Prostate gland (tissue), 2 donors: Measurements from ENCODE around the gene FBXO48. TPM values are rescaled to one million over a fixed set of nuclear protein-coding genes. Genes with fewer than 3 reads are reported as not detected.
"Not testable (repeated sequence)": the region's sequence is repeated elsewhere in the genome, so short reads cannot be mapped to it uniquely, and the experiment has no call there.

ENCODE experiments used
- DNase-seq: peaks from one replicate; pipeline ENCODE4 v3.0.0-alpha.2; 2019; ENCODE audit warnings: low spot score
- H3K27ac ChIP-seq, 2 donors: fragments of 200-600 bp; sonication (generic); 2 replicates each; pipeline ENCODE4 v1.5.1; 2017 to 2019
- H3K27me3 ChIP-seq: fragments of 200-600 bp; sonication (generic); replicated peaks from 2 replicates; pipeline ENCODE4 v1.5.1; 2019; ENCODE audit not compliant: insufficient read depth
- H3K36me3 ChIP-seq, 2 donors: fragments of 200-600 bp; sonication (generic); 1 replicate in 1 of 2; 2 replicates in 1 of 2; pipeline versions ENCODE4 v1.5.1 to v1.8.1; 2017 to 2019
- H3K4me1 ChIP-seq: fragments of 200-600 bp; sonication (generic); replicated peaks from 2 replicates; pipeline ENCODE4 v1.5.1; 2019
- H3K4me3 ChIP-seq, 2 donors: fragments of 200-600 bp; sonication (generic); 2 replicates each; pipeline ENCODE4 v1.5.1; 2017 to 2019
- H3K9me3 ChIP-seq: fragments of 200-600 bp; sonication (generic); 2 replicates; pipeline ENCODE4 v1.5.1; 2017
- CTCF ChIP-seq, 4 experiments: fragments of 200-600 bp in 2 of 4; fragments of 450-650 bp in 2 of 4; sonication (generic) in 2 of 4; IDR thresholded peaks; 1 replicate in 3 of 4; 2 replicates in 1 of 4; pipeline ENCODE4 v1.5.1; 2016 to 2019; ENCODE audit warnings: antibody characterized with exemption in 4 of 4, mild to moderate bottlenecking in 2 of 4, moderate library complexity in 2 of 4
- POLR2A ChIP-seq: fragments of 450-650 bp; IDR thresholded peaks from one replicate; pipeline ENCODE4 v1.6.1; 2016; ENCODE audit warnings: antibody characterized with exemption, mild to moderate bottlenecking
- POLR2AphosphoS5 ChIP-seq: sonication (generic); formaldehyde crosslinking; IDR thresholded peaks from one replicate; pipeline ENCODE4 v1.6.1; 2017; ENCODE audit warnings: antibody characterized with exemption
- WGBS: methylation state at CpG from one replicate; pipeline ENCODE4 v1.1.5; 2018; 5-methylcytosine and 5-hydroxymethylcytosine counted together
- intact Hi-C: fragments of 100-400 bp; cut with DNase I; formaldehyde crosslinking; loops from one replicate; pipeline ENCODE4 v1.14.2; 2022
- total RNA-seq, 2 donors: library from RNA; depleted of rRNA; stranded (reverse); fragments of >200 nt; gene quantifications; one replicate each; pipeline ENCODE4 v1.1.0, GENCODE V29; 2016

FBXO48 gene
- total RNA-seq, 2 donors from 2014 or later: 0.77 to 0.85 TPM

DNA sequence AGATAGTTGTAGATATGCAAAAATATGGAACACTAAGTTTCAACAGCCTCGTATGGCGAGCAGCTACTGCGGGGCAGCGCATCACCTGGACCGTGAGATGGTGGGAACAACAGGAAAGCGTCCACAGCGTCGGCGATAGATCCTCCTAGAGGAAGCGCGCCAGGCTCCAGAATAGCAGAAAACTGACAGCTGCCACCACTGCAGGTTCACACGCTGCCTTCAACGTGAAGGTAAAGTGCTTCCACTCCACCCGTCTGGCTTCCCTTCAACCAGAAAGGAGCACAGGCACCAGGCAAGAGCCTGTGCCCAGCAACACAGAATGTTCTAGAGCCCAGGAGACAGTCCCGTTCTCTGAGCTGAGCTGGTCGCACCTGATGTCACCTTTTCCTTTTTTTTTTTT lies 20.0 kb downstream of the FBXO48 start:
- no peaks in the 10 kb centered on the region for H3K36me3 ChIP-seq
- no peaks in the 10 kb centered on the region for H3K9me3 ChIP-seq
- H3K27ac ChIP-seq: no peak overlapping the region
- no peaks in the 10 kb centered on the region for H3K4me1 ChIP-seq
- TF ChIP-seq CTCF (IDR thresholded peaks at IDR 0.05): no peak
- no peak overlapping the region for H3K4me3 ChIP-seq
- 86% methylated on average over 16 of the region's 16 CpGs for WGBS
- H3K27me3 ChIP-seq: no peaks in the 10 kb centered on the region
- DNase-seq: no peak
- intact Hi-C loops: loop anchor here (10.0 kb wide), 1 partner anchor 162 kb away; no protein-coding TSS in a partner anchor

DNA sequence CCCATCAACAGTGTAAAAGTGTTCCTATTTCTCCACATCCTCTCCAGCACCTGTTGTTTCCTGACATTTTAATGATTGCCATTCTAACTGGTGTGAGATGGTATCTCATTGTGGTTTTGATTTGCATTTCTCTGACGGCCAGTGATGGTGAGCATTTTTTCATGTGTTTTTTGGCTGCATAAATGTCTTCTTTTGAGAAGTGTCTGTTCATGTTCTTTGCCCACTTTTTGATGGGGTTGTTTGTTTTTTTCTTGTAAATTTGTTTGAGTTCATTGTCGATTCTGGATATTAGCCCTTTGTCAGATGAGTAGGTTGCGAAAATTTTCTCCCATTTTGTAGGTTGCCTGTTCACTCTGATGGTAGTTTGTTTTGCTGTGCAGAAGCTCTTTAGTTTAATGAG lies 20.7 kb downstream of the FBXO48 start:
- intact Hi-C loops: loop anchor here (10.0 kb wide), 1 partner anchor 162 kb away; no protein-coding TSS in a partner anchor
- H3K36me3 ChIP-seq, DNase-seq, H3K4me1 ChIP-seq, H3K4me3 ChIP-seq, H3K27me3 ChIP-seq, H3K9me3 ChIP-seq, H3K27ac ChIP-seq: not testable (repeated sequence)
- WGBS: 60% methylated on average over 3 of the region's 3 CpGs

DNA sequence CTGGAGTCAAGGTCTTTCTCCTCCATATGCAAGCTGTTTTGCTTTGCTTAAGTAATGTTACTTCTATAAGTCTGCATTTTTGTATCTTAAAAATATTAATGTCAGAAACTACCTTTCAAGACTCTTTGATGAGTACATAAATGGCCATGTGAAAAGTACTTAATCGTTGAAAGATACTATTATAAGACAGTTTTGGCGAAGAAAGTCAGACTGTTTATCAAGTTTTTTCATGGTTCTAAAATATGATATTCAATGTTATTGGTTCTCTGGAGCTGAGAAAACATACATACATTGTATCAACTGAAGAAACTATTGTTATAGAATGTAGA lies 25.1 kb downstream of the FBXO48 start:
- DNase-seq: no peak
- Histone ChIP-seq H3K4me1 (no peaks in the 10 kb centered on the region), H3K27ac (no peak overlapping the region), H3K27me3 (no peaks in the 10 kb centered on the region), H3K4me3 (no peak overlapping the region), H3K9me3 (no peaks in the 10 kb centered on the region), H3K36me3 (no peaks in the 10 kb centered on the region)
- 89% methylated on average over 2 of the region's 2 CpGs for WGBS
- TF ChIP-seq CTCF (IDR thresholded peaks at IDR 0.05) (no peak), POLR2AphosphoS5 (no peak), POLR2A (no peak)
- intact Hi-C loops: loop anchor here (5.0 to 10.0 kb wide), 3 partner anchors 80 to 320 kb away; no protein-coding TSS in a partner anchor

- WGBS: 43% methylated on average over 6 of the region's 6 CpGs
- Histone ChIP-seq H3K27ac (no peak overlapping the region), H3K4me3 (no peak overlapping the region), H3K27me3 (no peaks in the 10 kb centered on the region), H3K9me3 (no peaks in the 10 kb centered on the region), H3K36me3 (no peaks in the 10 kb centered on the region), H3K4me1 (no peaks in the 10 kb centered on the region)
- peak; percentile 71 for DNase-seq
- intact Hi-C loops: loop anchor here (5.0 to 10.0 kb wide), 3 partner anchors 79 to 319 kb away; no protein-coding TSS in a partner anchor
- TF ChIP-seq POLR2A (no peak), CTCF (IDR thresholded peaks at IDR 0.05) (peak; percentile 82 to 86 (median 83)), POLR2AphosphoS5 (peak; percentile 51)
Observed at GRCh38 chr2:68441179-68441993, 25.7 kb downstream of the FBXO48 start.

- Histone ChIP-seq H3K4me1 (no peaks in the 10 kb centered on the region), H3K27me3 (no peaks in the 10 kb centered on the region), H3K9me3 (no peaks in the 10 kb centered on the region), H3K27ac (no peak overlapping the region), H3K36me3 (no peaks in the 10 kb centered on the region), H3K4me3 (no peak overlapping the region)
- WGBS: 85% methylated on average over 7 of the region's 7 CpGs
- intact Hi-C loops: no loop called here
- TF ChIP-seq POLR2AphosphoS5: no peak
- TF ChIP-seq POLR2A: no peak
- TF ChIP-seq CTCF (IDR thresholded peaks at IDR 0.05): no peak
- DNase-seq: no peak
Observed at GRCh38 chr2:68438455-68439303, 28.4 kb downstream of the FBXO48 start.
